ENCODE measurements around the gene PLCG2. TPM values are rescaled to one million over a fixed set of nuclear protein-coding genes. Genes with fewer than 3 reads are reported as not detected.

PLCG2 gene
- total RNA-seq, 1 experiment from 2014 or later = 6.0 TPM

GRCh38 chr16:82007189-82007588 lies 228.1 kb downstream of the PLCG2 start:
- no peak overlapping the region for H2BK5ac ChIP-seq (ENCODE audit: insufficient read length, low read length)
- no peak overlapping the region for H4K5ac ChIP-seq (ENCODE audit: insufficient read length, low read depth, low read length)
- H3K9ac ChIP-seq (ENCODE audit: extremely low read depth, insufficient read length, low read length) = no peak overlapping the region
- Mint-ChIP-seq H3K36me3 (ENCODE audit: insufficient read depth in 1 of 3, low read depth in 3 of 3) (peaks cover 25 to 35% (median 30%) of the 10 kb centered on the region in 3 experiments), H3K4me1 (peaks cover 0 to 7% of the 10 kb centered on the region in 2 experiments; a peak in 2 of 4 replicates), H3K27me3 (ENCODE audit: low read depth) (peaks cover 13% of the 10 kb centered on the region), H3K27ac (no peak overlapping the region), H3K4me3 (no peak overlapping the region), H3K9me3 (peaks cover 41 to 44% of the 10 kb centered on the region in 2 experiments)
- H3K23ac ChIP-seq (ENCODE audit: insufficient read length, low read depth, low read length) = no peak overlapping the region
- H3T11ph ChIP-seq (ENCODE audit: low read length) = no peak overlapping the region
- no peaks in the 10 kb centered on the region for H3K79me2 ChIP-seq (ENCODE audit: insufficient read depth, low read length)
- WGBS (ENCODE audit: extremely low coverage, insufficient read length, low lambda C conversion rate) = no CpG with 5 or more reads among the region's 2 CpGs
- no peak overlapping the region for H2AFZ ChIP-seq (ENCODE audit: low read length)
- no peak overlapping the region for H3K56ac ChIP-seq (ENCODE audit: insufficient read length, low read depth, low read length)
- no peak for DNase-seq
- no peak overlapping the region for H3K27ac ChIP-seq (ENCODE audit: insufficient read length, low read depth, low read length)
- H2BK15ac ChIP-seq (ENCODE audit: low read depth, low read length) = no peak overlapping the region
- no peak overlapping the region for H3K14ac ChIP-seq (ENCODE audit: insufficient read depth, low read length)
- H3K23me2 ChIP-seq (ENCODE audit: insufficient read length, low read depth, low read length, poor library complexity, severe bottlenecking) = no peaks in the 10 kb centered on the region
- no peak overlapping the region for H4K91ac ChIP-seq (ENCODE audit: insufficient read length, low read depth, low read length)
- TF ChIP-seq CTCF (conservative IDR thresholded peaks at IDR 0.05) = no peak
- H3K79me1 ChIP-seq (ENCODE audit: insufficient read depth, low read depth, low read length, poor library complexity, severe bottlenecking) = no peaks in the 10 kb centered on the region
- H3K9me3 ChIP-seq (ENCODE audit: control insufficient read depth, low read depth, low read length) = peaks cover 5% of the 10 kb centered on the region
- no peaks in the 10 kb centered on the region for H3K27me3 ChIP-seq (ENCODE audit: insufficient read depth, low read length)
- H3K4me2 ChIP-seq (ENCODE audit: insufficient read depth, insufficient read length, low read length) = no peak overlapping the region
- H2BK120ac ChIP-seq (ENCODE audit: low read depth, low read length, poor library complexity, severe bottlenecking) = no peak overlapping the region
- H2BK12ac ChIP-seq (ENCODE audit: insufficient read length, low read depth, low read length) = no peak overlapping the region
- no peak overlapping the region for H2BK20ac ChIP-seq (ENCODE audit: low read depth, low read length, poor library complexity, severe bottlenecking)
- H3K4ac ChIP-seq (ENCODE audit: low read depth, low read length) = no peak overlapping the region
- no peak overlapping the region for H2AK5ac ChIP-seq (ENCODE audit: insufficient read length, low read length)
- no peak overlapping the region for H4K8ac ChIP-seq (replicated peaks; ENCODE audit: insufficient read length, low read depth, low read length)
- no peaks in the 10 kb centered on the region for H4K20me1 ChIP-seq (ENCODE audit: control insufficient read depth, insufficient read depth, insufficient read length)
- no peak overlapping the region for H3K18ac ChIP-seq (ENCODE audit: insufficient read length, low read depth, low read length)
- H3K4me1 ChIP-seq (ENCODE audit: insufficient read depth, low read length) = no peaks in the 10 kb centered on the region
